Fibroblast of lung (primary cell): Measurements from ENCODE around the gene RIN3. TPM values are rescaled to one million over a fixed set of nuclear protein-coding genes. Genes with fewer than 3 reads are reported as not detected.
A peak's percentile ranks its signal among the peaks of the same experiment; 100 is the strongest.

Experiments
- DNase-seq, 2 donors: peaks; one replicate each; pipeline versions ENCODE4 v3.0.0 to v3.0.0-alpha.2; 2010; ENCODE audit warnings: low read depth in 2 of 2
- H2AFZ ChIP-seq: 2 replicates; pipeline ENCODE4 v1.5.1; 2012; ENCODE audit warnings: low read length, control low read depth, inconsistent platforms
- H3K27ac ChIP-seq: 2 replicates; pipeline ENCODE4 v1.5.1; 2011; ENCODE audit warnings: low read length, control low read depth; ENCODE audit not compliant: insufficient read depth
- H3K27me3 ChIP-seq: 2 replicates; pipeline ENCODE4 v1.5.1; 2011; ENCODE audit warnings: mild to moderate bottlenecking, low read length; ENCODE audit not compliant: control insufficient read depth, insufficient read depth
- H3K36me3 ChIP-seq: 2 replicates; pipeline ENCODE4 v1.5.1; 2011; ENCODE audit warnings: low read length; ENCODE audit not compliant: control insufficient read depth, insufficient read depth
- H3K4me1 ChIP-seq: 2 replicates; pipeline ENCODE4 v1.5.1; 2011; ENCODE audit warnings: low read length; ENCODE audit not compliant: control insufficient read depth, insufficient read depth; ENCODE audit errors: extremely low read depth
- H3K4me2 ChIP-seq: 2 replicates; pipeline ENCODE4 v1.5.1; 2011; ENCODE audit warnings: low read length, control low read depth; ENCODE audit not compliant: insufficient read depth; ENCODE audit errors: extremely low read depth
- H3K4me3 ChIP-seq, 4 experiments: fragments of 200-600 bp in 1 of 4; sonication (generic) in 1 of 4; replicated peaks in 1 of 4; 2 replicates each; pipeline ENCODE4 v1.5.1; 2011 to 2016; ENCODE audit warnings: low read length in 4 of 4, low read depth in 3 of 4, mild to moderate bottlenecking in 3 of 4, control low read depth in 2 of 4, inconsistent platforms in 1 of 4, mixed read lengths in 1 of 4; ENCODE audit not compliant: insufficient read depth in 1 of 4; ENCODE audit errors: control extremely low read depth in 1 of 4
- H3K79me2 ChIP-seq: 2 replicates; pipeline ENCODE4 v1.5.1; 2012; ENCODE audit warnings: mild to moderate bottlenecking, low read length, inconsistent platforms; ENCODE audit not compliant: control insufficient read depth, insufficient read depth
- H3K9ac ChIP-seq: 2 replicates; pipeline ENCODE4 v1.5.1; 2011; ENCODE audit warnings: mild to moderate bottlenecking, low read length, control low read depth; ENCODE audit not compliant: insufficient read depth
- H3K9me3 ChIP-seq: 2 replicates; pipeline ENCODE4 v1.5.1; 2012; ENCODE audit warnings: low read depth, low read length; ENCODE audit not compliant: control insufficient read depth, insufficient read depth
- H4K20me1 ChIP-seq: 2 replicates; pipeline ENCODE4 v1.5.1; 2011; ENCODE audit warnings: low read length; ENCODE audit not compliant: control insufficient read depth, insufficient read depth; ENCODE audit errors: extremely low read depth
- CTCF ChIP-seq, 2 donors: IDR thresholded peaks in 1 of 2; conservative IDR thresholded peaks in 1 of 2; 1 replicate in 1 of 2; 2 replicates in 1 of 2; pipeline ENCODE4 v1.5.1; 2011 to 2012; ENCODE audit warnings: low read length in 2 of 2, control low read depth in 1 of 2, inconsistent platforms in 1 of 2, low read depth in 1 of 2, mild to moderate bottlenecking in 1 of 2
- EZH2 ChIP-seq: IDR thresholded peaks from 2 replicates; pipeline ENCODE4 v1.5.1; 2012; ENCODE audit warnings: low read length, control low read depth, mild to moderate bottlenecking; ENCODE audit errors: missing control alignments
- polyA plus RNA-seq, 2 donors: library from polyadenylated mRNA; depleted of rRNA in 1 of 2; stranded (reverse) in 1 of 2; unstranded in 1 of 2; fragments of >200 nt; gene quantifications; 2 replicates each; pipeline ENCODE4 v1.2.1, GENCODE V29; 2011 to 2012; ENCODE audit warnings: missing spikeins in 1 of 2
- total RNA-seq: library from RNA; depleted of rRNA; stranded (reverse); fragments of >200 nt; gene quantifications from 2 replicates; pipeline ENCODE4 v1.2.1, GENCODE V29; 2014

RIN3 gene
- total and polyA plus RNA-seq, 2 donors (not counting 1 experiment from before 2014, with no cell fraction given): 8.9 to 9.2 TPM

- H3K36me3 ChIP-seq: no peaks in the 10 kb centered on the region
- H3K4me2 ChIP-seq: no peak overlapping the region
- no peak for TF ChIP-seq CTCF (conservative IDR thresholded peaks at IDR 0.05 in 1 of 2, IDR thresholded peaks at IDR 0.05 in 1 of 2; ENCODE audit: low read depth in 1 of 2, low read length in 2 of 2)
- TF ChIP-seq EZH2: no peak
- H4K20me1 ChIP-seq: no peaks in the 10 kb centered on the region
- DNase-seq: peak; percentile 42 to 68
- H3K9ac ChIP-seq: no peak overlapping the region
- no peak overlapping the region for H3K4me3 ChIP-seq
- no peaks in the 10 kb centered on the region for H3K79me2 ChIP-seq
- no peak overlapping the region for H3K27ac ChIP-seq
- H3K9me3 ChIP-seq: no peaks in the 10 kb centered on the region
- peaks cover 10% of the 10 kb centered on the region for H3K4me1 ChIP-seq
- peaks cover 5% of the 10 kb centered on the region for H3K27me3 ChIP-seq
- no peak overlapping the region for H2AFZ ChIP-seq
These were observed 215.3 kb downstream of the RIN3 start for GRCh38 chr14:92728759-92729364.

- Histone ChIP-seq H3K79me2 (no peaks in the 10 kb centered on the region), H3K9ac (no peak overlapping the region), H2AFZ (no peak overlapping the region), H3K4me2 (peak overlapping the region; percentile 9), H3K36me3 (no peaks in the 10 kb centered on the region), H3K27ac (no peak overlapping the region), H3K4me3 (no peak overlapping the region), H3K9me3 (no peaks in the 10 kb centered on the region), H4K20me1 (no peaks in the 10 kb centered on the region), H3K4me1 (peaks cover 10% of the 10 kb centered on the region), H3K27me3 (peaks cover 5% of the 10 kb centered on the region)
- no peak for TF ChIP-seq CTCF (conservative IDR thresholded peaks at IDR 0.05 in 1 of 2, IDR thresholded peaks at IDR 0.05 in 1 of 2; ENCODE audit: low read depth in 1 of 2, low read length in 2 of 2)
- TF ChIP-seq EZH2: no peak
- DNase-seq: peak; percentile 93 to 96
These were observed 216.2 kb downstream of the RIN3 start for GRCh38 chr14:92729634-92730358.

- Histone ChIP-seq H3K9me3 (no peaks in the 10 kb centered on the region), H3K9ac (no peak overlapping the region), H3K27me3 (peaks cover 5% of the 10 kb centered on the region), H3K4me3 (no peak overlapping the region), H4K20me1 (no peaks in the 10 kb centered on the region), H3K79me2 (no peaks in the 10 kb centered on the region), H3K4me1 (peaks cover 6% of the 10 kb centered on the region), H3K36me3 (no peaks in the 10 kb centered on the region), H2AFZ (no peak overlapping the region), H3K27ac (no peak overlapping the region), H3K4me2 (no peak overlapping the region)
- no peak for DNase-seq
- TF ChIP-seq EZH2 (no peak), CTCF (conservative IDR thresholded peaks at IDR 0.05 in 1 of 2, IDR thresholded peaks at IDR 0.05 in 1 of 2; ENCODE audit: low read depth in 1 of 2, low read length in 2 of 2) (no peak)
These were observed 218.1 kb downstream of the RIN3 start for GRCh38 chr14:92731622-92732115.
